ENCODE measurements around the gene RHBDL1.
A peak's percentile ranks its signal among the peaks of the same experiment; 100 is the strongest.
"Not testable (repeated sequence)": the region's sequence is repeated elsewhere in the genome, so short reads cannot be mapped to it uniquely, and the experiment has no call there.

RHBDL1 gene

DNA sequence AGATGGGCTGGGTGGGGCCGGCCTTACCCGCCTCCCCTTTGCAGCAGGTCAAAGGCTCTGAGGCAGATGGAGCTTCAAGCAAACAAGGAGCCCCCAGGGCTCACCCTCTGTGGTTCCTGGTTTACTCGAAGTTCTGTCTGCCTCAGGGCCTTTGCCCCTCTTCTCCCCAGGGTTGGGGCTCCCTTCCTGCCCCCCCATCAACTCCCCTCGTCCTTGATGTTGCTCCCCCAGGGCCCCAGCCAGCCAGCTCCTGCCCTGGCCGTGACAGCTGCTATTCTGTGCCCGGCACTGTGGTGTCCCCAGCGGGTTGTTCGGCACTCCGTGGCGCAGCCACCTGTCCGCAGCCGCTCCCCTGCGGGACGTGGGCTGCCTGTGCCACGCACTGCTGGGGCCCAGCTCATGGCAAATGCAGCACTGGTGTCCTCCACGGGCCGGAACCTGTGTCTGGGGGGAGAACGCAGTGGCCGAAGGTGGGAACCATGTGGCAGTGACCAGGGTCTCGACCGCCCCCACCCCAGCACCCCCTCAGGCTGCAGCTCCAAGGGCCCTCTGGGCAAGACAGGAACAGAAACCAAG lies 35.1 kb downstream of the RHBDL1 start:
- H3K27ac ChIP-seq (ENCODE audit: low read depth, low read length): no peak overlapping the region
- peaks cover 14% of the 10 kb centered on the region for H3K4me1 ChIP-seq (ENCODE audit: control insufficient read depth, insufficient read depth, low read length, unreplicated experiment)
- H3K79me2 ChIP-seq (ENCODE audit: control insufficient read depth, insufficient read depth, low read length, unreplicated experiment): no peaks in the 10 kb centered on the region
- peaks cover 36% of the 10 kb centered on the region for H3K27me3 ChIP-seq (ENCODE audit: insufficient read depth, low read length)
- no peak overlapping the region for H2AFZ ChIP-seq (ENCODE audit: low read length, unreplicated experiment)
- no peaks in the 10 kb centered on the region for H3K36me3 ChIP-seq (ENCODE audit: insufficient read depth, low read length)
- H3K4me3 ChIP-seq (ENCODE audit: low read depth, low read length): no peak overlapping the region

DNA sequence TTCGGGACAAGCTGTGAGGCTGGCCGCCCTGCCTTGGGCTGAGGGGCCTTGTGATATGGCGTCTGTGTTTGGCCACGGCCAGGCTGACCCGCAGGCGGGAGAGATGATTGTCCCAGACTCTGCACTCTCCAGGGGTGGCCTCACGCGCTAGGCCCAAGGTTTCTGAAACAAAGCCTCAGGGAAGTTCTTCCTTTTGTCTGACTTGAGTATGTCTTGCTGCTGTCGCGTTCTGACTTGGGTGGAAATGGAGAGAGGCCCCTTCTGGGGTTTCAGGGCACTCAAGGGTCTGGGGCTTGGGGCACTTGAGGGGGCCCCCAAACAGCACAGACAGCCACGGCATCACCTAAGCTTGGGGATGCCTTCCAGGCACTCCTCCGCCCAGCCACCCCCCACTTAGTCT lies 35.6 kb downstream of the RHBDL1 start:
- no peak overlapping the region for H2AFZ ChIP-seq (ENCODE audit: low read length, unreplicated experiment)
- H3K27ac ChIP-seq (ENCODE audit: low read depth, low read length): no peak overlapping the region
- H3K4me3 ChIP-seq (ENCODE audit: low read depth, low read length): no peak overlapping the region
- peaks cover 35% of the 10 kb centered on the region for H3K27me3 ChIP-seq (ENCODE audit: insufficient read depth, low read length)
- peaks cover 14% of the 10 kb centered on the region for H3K4me1 ChIP-seq (ENCODE audit: control insufficient read depth, insufficient read depth, low read length, unreplicated experiment)
- no peaks in the 10 kb centered on the region for H3K79me2 ChIP-seq (ENCODE audit: control insufficient read depth, insufficient read depth, low read length, unreplicated experiment)
- H3K36me3 ChIP-seq (ENCODE audit: insufficient read depth, low read length): no peaks in the 10 kb centered on the region

DNA sequence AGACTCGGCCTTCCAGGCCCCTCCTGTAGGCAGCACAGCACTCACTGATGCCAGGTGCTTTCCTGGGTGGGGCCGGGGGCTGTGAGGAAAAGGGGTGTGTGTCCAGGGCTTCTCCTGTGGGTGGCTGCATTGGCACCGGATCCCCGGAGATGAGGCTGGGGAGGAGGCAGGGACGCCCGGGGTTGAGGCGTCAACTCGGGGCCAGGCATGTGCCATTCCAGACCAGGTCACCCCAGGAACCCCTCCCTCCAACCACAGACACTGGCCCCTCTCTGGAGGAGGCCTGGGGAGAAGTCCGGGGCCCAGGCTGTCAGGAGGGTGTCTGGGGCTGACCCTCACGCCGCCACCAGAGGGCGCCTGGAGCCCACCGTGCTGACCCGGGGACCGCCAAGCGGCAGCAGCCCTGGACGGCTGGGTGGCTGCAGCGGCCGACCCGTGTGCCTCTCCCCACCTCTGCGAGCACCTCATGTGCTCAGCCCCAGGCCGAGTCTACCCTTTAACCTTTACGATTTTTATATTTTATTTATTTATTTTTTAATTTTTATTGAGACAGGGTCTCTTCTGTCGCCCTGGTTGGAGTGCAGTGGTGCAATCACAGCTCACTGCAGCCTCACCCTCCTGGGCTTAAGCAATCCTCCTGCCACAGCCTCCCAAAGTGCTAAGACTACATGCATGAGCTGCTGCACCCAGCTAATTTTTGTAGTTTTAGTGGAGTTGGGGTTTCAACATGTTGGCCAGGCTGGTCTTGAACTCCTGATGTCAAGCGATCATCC lies 36.3 kb downstream of the RHBDL1 start:
- Histone ChIP-seq H3K27ac (ENCODE audit: low read depth, low read length) (no peak overlapping the region), H3K4me3 (ENCODE audit: low read depth, low read length) (no peak overlapping the region), H3K4me1 (ENCODE audit: control insufficient read depth, insufficient read depth, low read length, unreplicated experiment) (peaks cover 19% of the 10 kb centered on the region), H3K27me3 (ENCODE audit: insufficient read depth, low read length) (peaks cover 29% of the 10 kb centered on the region), H3K79me2 (ENCODE audit: control insufficient read depth, insufficient read depth, low read length, unreplicated experiment) (no peaks in the 10 kb centered on the region), H2AFZ (ENCODE audit: low read length, unreplicated experiment) (no peak overlapping the region), H3K36me3 (ENCODE audit: insufficient read depth, low read length) (no peaks in the 10 kb centered on the region)

DNA sequence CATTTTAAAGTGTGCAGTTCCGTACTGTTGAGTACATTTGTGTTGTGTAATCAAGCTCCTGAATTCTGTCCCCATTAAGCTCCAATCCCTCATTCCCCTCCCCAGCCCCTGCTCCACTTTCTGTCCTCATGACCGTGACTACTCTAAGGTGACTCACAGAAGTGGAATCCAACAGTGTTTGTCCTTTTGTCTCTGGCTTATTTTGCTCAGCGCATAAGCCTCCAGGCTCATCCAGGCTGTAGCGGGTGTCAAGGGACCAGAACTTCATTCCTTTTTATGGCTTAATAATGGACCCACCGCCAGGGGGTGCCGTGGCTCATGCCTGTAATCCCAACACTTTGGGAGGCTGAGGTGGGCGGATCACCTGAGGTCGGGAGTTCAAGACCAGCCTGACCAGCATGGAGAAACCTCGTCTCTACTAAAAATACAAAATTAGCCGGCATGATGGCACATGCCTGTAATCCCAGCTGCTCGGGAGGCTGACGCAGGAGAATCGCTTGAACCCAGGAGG lies 37.3 kb downstream of the RHBDL1 start:
- Histone ChIP-seq H3K4me1 (ENCODE audit: control insufficient read depth, insufficient read depth, low read length, unreplicated experiment) (peaks cover 19% of the 10 kb centered on the region), H3K27ac (ENCODE audit: low read depth, low read length) (peak overlapping the region; percentile 78), H3K27me3 (ENCODE audit: insufficient read depth, low read length) (peaks cover 20% of the 10 kb centered on the region)
- H3K79me2 ChIP-seq (ENCODE audit: control insufficient read depth, insufficient read depth, low read length, unreplicated experiment); H3K4me3 ChIP-seq (ENCODE audit: low read depth, low read length); H3K36me3 ChIP-seq (ENCODE audit: insufficient read depth, low read length); H2AFZ ChIP-seq (ENCODE audit: low read length, unreplicated experiment): not testable (repeated sequence)

DNA sequence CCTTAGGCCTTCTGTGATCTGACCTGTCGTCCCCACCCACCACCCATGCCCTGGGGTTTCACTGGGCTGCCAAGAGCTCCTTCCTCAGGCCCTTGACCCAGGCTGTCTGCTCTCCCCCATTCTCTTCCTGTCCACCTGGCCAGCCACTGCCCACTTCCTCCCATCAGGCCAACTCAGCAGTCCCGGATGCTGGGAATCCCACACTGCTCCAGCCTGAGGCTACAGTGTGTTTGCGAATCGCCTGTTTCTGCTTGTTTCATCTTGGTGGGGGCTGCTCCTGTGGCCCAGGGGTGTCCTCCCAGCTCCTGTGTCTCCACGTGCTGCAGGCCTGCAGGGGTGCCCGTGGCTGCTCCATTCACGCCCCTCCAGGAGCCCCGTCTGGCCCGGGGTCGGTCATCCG lies 38.6 kb downstream of the RHBDL1 start:
- Histone ChIP-seq H3K4me3 (ENCODE audit: low read depth, low read length) (peak overlapping the region; percentile 70), H3K27me3 (ENCODE audit: insufficient read depth, low read length) (peaks cover 12% of the 10 kb centered on the region), H3K79me2 (ENCODE audit: control insufficient read depth, insufficient read depth, low read length, unreplicated experiment) (no peaks in the 10 kb centered on the region), H3K27ac (ENCODE audit: low read depth, low read length) (no peak overlapping the region), H3K4me1 (ENCODE audit: control insufficient read depth, insufficient read depth, low read length, unreplicated experiment) (peaks cover 19% of the 10 kb centered on the region), H3K36me3 (ENCODE audit: insufficient read depth, low read length) (no peaks in the 10 kb centered on the region), H2AFZ (ENCODE audit: low read length, unreplicated experiment) (no peak overlapping the region)

DNA sequence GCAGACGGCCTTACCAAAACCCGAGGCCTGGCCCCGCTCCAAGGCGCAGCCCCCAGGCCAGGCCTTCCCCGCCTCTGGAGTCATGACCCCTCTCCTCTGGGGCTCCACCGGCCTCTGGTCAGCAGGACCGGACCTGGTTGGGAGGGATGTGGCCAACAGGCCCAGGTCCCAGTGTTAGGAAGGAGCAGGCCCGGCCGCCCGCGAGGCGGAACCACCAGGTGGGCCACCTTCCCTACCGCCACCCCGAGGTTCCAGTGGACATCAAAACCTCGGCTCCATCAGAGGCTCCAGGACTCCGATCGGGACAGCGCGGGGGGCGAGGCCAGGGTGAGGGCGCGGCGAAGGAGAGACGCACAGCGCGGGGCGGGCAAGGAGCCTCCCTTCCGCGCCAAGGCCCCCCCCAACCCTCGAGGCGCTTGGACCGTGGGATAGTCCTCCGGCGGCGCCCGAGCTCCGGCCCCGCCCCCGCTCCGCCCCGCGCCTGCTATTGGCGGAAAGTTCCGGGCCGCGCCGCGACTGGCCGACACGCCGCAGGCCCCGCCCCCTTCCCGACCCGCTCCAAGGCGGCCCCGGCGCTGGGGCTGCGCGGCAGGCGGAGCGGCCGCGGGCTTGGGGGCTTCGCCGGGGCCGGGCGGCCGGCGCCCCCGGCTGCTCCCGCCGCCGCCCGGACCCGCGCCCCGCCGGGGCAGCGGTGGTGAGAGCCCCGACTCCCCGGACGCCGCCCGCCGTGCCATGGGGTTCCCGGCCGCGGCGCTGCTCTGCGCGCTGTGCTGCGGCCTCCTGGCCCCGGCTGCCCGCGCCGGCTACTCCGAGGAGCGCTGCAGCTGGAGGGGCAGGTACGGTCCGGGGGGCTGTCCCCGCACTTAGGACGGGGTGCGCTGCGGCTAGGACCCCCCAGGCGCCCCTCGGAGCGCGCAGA lies 39.3 kb downstream of the RHBDL1 start, which contains the start of gene METRN:
Gene METRN, plus strand, starts transcription at position 561 of the 919 bp plus-strand sequence. Its CDS starts 172 bp downstream, at position 733.
- Histone ChIP-seq H3K27ac (ENCODE audit: low read depth, low read length) (no peak within 1 kb of the TSS), H3K4me1 (ENCODE audit: control insufficient read depth, insufficient read depth, low read length, unreplicated experiment) (peaks cover 17% of the 10 kb centered on the region), H3K79me2 (ENCODE audit: control insufficient read depth, insufficient read depth, low read length, unreplicated experiment) (no peaks in the 10 kb centered on the region), H3K4me3 (ENCODE audit: low read depth, low read length) (peak within 1 kb of the TSS; percentile 95), H2AFZ (ENCODE audit: low read length, unreplicated experiment) (peak within 1 kb of the TSS; percentile 66), H3K36me3 (ENCODE audit: insufficient read depth, low read length) (no peaks in the 10 kb centered on the region), H3K27me3 (ENCODE audit: insufficient read depth, low read length) (peaks cover 12% of the 10 kb centered on the region)

DNA sequence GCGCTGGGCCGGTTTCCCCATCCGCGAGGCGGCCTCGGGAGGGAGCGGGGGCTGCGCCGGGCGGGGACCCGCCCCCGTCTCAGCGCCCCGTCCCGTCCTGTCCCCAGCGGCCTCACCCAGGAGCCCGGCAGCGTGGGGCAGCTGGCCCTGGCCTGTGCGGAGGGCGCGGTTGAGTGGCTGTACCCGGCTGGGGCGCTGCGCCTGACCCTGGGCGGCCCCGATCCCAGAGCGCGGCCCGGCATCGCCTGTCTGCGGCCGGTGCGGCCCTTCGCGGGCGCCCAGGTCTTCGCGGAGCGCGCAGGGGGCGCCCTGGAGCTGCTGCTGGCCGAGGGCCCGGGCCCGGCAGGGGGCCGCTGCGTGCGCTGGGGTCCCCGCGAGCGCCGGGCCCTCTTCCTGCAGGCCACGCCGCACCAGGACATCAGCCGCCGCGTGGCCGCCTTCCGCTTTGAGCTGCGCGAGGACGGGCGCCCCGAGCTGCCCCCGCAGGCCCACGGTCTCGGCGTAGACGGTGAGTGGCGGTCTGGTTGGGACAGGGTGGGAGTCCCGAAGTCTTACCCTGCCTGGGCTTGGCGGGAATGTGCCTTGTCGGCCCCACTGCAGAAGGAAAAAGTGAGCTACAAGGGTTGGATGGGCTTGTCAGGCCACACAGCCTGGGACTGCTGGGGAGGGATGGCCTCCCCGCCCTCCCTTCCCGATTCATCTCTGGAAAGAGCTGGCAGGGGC lies 40.2 kb downstream of the RHBDL1 start:
- Histone ChIP-seq H3K27ac (ENCODE audit: low read depth, low read length) (no peak overlapping the region), H3K27me3 (ENCODE audit: insufficient read depth, low read length) (peaks cover 6% of the 10 kb centered on the region), H3K4me3 (ENCODE audit: low read depth, low read length) (peak overlapping the region; percentile 95), H2AFZ (ENCODE audit: low read length, unreplicated experiment) (peak overlapping the region; percentile 66), H3K36me3 (ENCODE audit: insufficient read depth, low read length) (no peaks in the 10 kb centered on the region), H3K4me1 (ENCODE audit: control insufficient read depth, insufficient read depth, low read length, unreplicated experiment) (peaks cover 13% of the 10 kb centered on the region), H3K79me2 (ENCODE audit: control insufficient read depth, insufficient read depth, low read length, unreplicated experiment) (no peaks in the 10 kb centered on the region)

DNA sequence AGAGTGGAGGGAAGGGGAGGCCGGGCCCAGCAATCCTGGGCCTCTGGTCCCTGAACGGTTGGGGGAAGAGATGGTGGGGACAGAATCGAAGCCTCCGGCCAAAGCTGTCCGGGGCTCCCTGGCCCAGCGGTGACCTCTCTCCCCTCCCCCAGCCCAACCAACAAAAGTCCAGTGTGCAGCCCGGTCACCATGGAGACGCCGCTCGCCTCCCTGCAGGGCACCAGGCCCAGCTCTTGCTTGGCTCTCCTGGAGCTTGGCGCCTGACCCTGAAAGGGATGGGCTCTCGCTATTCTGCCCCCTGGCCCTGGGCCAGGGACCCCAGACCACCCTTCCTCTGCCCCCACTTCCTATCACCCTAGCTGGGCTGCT lies 40.7 kb downstream of the RHBDL1 start:
- Histone ChIP-seq H3K4me3 (ENCODE audit: low read depth, low read length) (peak overlapping the region; percentile 95), H3K27ac (ENCODE audit: low read depth, low read length) (no peak overlapping the region), H2AFZ (ENCODE audit: low read length, unreplicated experiment) (no peak overlapping the region), H3K79me2 (ENCODE audit: control insufficient read depth, insufficient read depth, low read length, unreplicated experiment) (no peaks in the 10 kb centered on the region), H3K27me3 (ENCODE audit: insufficient read depth, low read length) (peaks cover under 1% of the 10 kb centered on the region), H3K4me1 (ENCODE audit: control insufficient read depth, insufficient read depth, low read length, unreplicated experiment) (peaks cover 13% of the 10 kb centered on the region), H3K36me3 (ENCODE audit: insufficient read depth, low read length) (no peaks in the 10 kb centered on the region)

DNA sequence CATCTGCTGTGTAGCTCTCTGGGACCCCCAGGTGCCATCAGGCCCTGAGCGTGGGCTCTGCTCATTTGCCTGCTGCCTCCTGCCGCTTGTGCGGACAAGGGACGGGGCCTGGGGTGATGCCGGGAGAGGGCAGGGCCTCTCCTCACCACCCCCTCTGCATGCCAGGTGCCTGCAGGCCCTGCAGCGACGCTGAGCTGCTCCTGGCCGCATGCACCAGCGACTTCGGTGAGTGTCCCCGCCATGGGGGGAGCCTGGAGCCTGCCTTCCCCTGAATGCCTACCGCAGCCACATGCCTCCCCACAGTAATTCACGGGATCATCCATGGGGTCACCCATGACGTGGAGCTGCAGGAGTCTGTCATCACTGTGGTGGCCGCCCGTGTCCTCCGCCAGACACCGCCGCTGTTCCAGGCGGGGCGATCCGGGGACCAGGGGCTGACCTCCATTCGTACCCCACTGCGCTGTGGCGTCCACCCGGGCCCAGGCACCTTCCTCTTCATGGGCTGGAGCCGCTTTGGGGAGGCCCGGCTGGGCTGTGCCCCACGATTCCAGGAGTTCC lies 41.4 kb downstream of the RHBDL1 start:
- Histone ChIP-seq H3K4me3 (ENCODE audit: low read depth, low read length) (peak overlapping the region; percentile 95; the same call in 1 of the 2 replicates), H3K4me1 (ENCODE audit: control insufficient read depth, insufficient read depth, low read length, unreplicated experiment) (peaks cover 17% of the 10 kb centered on the region), H3K27ac (ENCODE audit: low read depth, low read length) (no peak overlapping the region), H3K79me2 (ENCODE audit: control insufficient read depth, insufficient read depth, low read length, unreplicated experiment) (no peaks in the 10 kb centered on the region), H2AFZ (ENCODE audit: low read length, unreplicated experiment) (no peak overlapping the region), H3K27me3 (ENCODE audit: insufficient read depth, low read length) (no peaks in the 10 kb centered on the region), H3K36me3 (ENCODE audit: insufficient read depth, low read length) (no peaks in the 10 kb centered on the region)
